HG03354 (cell line): ENCODE data around the gene SNTB2.
"Not testable (repeated sequence)": the region's sequence is repeated elsewhere in the genome, so short reads cannot be mapped to it uniquely, and the experiment has no call there.

ENCODE experiments used
- ATAC-seq: cut with Tn5 transposase; IDR thresholded peaks from one replicate; pipeline ENCODE4 v1.9.1; 2021; ENCODE audit warnings: mild to moderate bottlenecking; ENCODE audit not compliant: unreplicated experiment, poor library complexity, severe bottlenecking

Gene SNTB2

GRCh38 chr16:69276148-69277115, 89.5 kb downstream of the SNTB2 start:
- ATAC-seq, result no peak

DNA sequence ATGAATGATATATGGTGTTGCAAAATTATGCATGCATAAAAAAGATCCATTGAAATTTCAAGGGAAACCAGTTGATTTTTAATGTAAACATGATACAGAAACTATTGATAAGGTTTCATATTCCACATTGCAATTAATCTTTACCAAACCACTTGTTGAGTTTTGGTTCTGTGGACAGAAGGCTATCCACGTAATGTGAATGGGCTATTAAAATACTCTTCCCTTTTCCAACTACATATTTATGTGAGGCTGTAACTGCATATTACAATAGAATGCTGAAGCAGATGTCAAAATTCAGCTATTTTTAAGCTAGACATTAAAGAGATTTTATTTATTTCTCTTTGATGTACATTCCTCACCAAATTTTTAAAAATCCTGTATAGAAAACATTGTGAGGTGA, 90.4 kb downstream of the SNTB2 start:
- ATAC-seq, result no peak

DNA sequence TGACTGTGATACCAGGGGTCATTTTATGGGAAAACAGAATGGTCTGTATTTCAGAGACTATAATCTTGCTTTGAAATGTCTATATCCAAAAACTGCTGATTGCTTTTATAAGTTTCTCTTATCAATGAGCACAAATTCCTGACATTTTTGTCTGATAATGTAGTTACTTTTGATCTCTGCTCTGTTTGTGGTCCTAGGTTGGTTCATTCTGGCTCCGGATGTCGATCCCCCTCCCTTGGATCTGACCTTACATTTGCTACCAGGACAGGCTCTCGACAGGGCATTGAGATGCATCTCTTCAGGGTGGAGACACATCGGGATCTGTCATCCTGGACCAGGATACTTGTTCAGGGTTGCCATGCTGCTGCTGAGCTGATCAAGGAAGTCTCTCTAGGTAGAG, 96.9 kb downstream of the SNTB2 start:
- ATAC-seq, result no peak

- ATAC-seq, result no peak
Observed at GRCh38 chr16:69285240-69285639, 98.3 kb downstream of the SNTB2 start.

DNA sequence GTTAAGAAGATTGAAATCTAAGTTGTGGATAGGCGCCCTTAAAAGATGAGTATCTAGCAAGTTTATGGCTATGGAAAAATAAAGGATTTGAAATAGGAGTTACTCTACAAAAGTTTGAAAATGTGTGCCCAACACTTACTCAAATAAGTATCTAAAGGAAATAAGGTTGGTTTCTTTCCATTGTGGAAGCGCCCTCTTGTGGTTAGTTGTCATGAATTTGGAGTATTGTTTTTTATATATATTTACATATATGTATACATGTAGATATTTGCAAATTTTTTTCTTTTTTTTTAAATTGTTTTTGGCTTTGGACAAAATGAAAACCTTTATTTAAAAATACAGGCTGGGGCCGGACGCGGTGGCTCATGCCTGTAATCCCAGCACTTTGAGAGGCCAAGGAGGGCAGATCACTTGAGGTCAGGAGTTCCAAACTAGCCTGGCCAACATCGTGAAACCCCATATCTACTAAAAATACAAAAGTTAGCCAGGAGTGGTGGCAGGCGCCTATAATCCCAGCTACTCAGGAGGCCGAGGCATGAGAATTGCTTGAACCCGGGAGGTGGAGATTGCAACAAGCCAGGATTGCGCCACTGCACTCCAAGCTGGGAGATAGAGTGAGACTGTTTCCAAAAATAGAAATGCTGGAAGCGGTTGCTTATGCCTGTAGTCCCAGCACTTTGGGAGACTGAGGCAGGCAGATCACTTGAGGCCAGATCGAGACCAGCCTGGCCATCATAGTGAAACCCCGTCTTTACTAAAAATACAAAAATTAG, 100.2 kb downstream of the SNTB2 start:
- no peak for ATAC-seq

DNA sequence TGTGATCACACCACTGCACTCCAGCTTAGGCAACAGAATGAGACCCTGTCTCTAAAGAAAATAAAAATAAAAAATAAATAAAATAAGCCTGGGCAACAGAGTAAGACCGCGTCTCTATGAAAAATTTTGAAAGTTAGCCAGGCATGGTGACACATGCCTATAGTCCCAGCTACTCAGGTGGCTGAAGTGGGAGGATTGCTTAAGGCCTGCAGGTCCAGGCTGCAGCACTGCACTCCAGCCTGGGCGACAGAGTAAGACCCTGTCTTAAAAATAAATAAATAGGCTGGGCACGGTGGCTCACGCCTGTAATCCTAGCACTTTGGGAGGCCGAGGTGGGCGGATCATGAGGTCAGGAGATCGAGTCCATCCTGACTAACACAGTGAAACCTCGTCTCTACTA, 104.7 kb downstream of the SNTB2 start:
- not testable (repeated sequence) for ATAC-seq

- ATAC-seq, result no peak
Observed at GRCh38 chr16:69293401-69293800, 106.4 kb downstream of the SNTB2 start.

- ATAC-seq, result no peak
Observed at GRCh38 chr16:69294051-69294450, 107.1 kb downstream of the SNTB2 start.

GRCh38 chr16:69296771-69297170, 109.8 kb downstream of the SNTB2 start:
- ATAC-seq, result not testable (repeated sequence)

DNA sequence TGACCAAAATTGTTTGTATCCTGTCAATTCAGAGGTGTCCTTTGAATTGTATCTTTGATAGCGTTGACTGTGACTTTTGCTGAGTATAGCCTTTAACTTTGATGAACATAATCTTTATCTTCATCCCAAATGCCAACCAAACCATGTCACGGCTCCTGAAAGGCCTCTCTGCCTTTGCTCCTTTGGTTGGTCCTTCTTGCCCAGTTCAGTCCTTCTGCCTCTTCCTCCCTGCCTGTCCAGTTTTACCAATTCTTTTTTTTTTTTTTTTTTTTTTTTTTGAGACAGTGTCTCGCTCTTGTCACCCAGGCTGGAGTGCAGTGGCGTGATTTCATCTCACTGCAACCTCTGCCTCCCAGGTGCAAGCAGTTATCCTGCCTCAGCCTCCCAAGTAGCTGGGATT, 111.3 kb downstream of the SNTB2 start:
- no peak for ATAC-seq

DNA sequence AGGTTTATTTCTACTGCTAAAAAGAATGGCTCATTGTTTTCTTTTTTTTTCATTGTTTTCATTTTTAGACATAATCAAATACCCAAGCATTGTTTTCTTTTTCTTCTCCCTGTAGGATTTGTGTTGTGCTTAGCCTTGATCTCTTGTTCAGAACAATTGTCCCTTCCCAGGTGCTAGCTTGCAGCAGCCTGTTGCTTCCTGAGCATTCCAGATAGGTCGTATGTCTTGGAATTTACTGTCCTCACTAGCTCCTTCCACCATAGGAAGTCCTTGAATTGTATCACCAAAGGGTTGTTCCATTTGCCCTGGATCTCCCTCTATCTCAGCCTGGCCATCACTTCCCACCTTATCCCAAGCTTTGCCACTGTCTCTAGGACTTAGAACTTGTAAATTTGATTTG, 114.2 kb downstream of the SNTB2 start:
- ATAC-seq, result no peak

- no peak for ATAC-seq
Observed at GRCh38 chr16:69301861-69302260, 114.9 kb downstream of the SNTB2 start.

DNA sequence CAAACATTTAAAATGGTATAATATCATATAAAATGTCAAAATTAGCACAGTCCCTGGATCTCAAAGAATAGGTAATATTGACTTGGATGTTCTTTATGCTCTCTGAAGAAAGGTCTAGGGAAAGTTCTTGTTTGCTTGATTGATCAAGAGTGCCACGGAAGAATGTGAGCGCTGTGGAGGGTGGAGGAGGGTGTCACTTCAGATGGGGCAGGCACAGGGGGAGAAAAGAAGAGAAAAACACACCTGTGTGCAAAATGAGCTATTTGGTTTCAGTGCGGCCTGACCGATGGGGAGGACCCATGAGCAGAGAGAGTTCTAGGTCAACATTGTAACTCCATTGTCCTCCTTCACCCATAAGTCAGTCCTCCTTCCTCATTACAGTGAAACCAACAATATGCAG, 115.3 kb downstream of the SNTB2 start:
- ATAC-seq, result no peak

DNA sequence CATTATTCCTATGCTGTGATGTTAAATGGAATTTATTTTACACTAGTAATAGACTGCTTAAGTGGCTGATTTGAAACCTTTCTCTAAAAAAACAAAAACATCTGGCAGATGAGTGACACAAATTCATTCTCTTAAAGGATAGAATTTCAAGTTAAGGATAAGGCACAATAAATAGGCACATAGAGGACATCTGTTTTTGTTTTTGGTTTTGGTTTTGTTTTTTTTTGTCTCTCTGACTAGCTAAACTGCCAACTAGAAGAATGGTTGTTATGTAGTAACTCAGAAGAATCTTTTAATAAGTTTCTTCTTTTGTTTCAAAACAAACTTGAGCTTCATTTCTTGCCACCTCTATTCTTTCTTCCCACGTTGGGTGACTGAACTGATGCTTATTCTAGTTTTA, 119.1 kb downstream of the SNTB2 start:
- no peak for ATAC-seq

DNA sequence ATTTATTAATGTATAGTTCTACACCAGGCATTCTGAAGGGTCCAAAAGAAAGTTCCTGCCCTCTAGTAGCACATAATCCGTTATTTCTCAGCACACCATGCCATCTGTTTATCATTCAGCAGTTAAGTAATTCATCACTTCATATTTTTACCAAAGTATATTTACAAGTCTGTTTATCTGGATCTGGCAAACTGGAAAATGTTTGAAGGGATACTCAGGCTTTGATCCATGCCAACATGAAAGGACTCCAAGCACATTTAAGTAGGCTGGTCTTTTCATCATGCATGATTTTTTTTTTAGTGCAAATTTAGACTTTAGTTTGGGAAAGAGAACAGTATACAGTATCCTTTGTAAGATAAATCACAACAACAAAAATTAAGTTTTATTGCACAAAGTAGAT, 120.1 kb downstream of the SNTB2 start:
- ATAC-seq, result no peak

DNA sequence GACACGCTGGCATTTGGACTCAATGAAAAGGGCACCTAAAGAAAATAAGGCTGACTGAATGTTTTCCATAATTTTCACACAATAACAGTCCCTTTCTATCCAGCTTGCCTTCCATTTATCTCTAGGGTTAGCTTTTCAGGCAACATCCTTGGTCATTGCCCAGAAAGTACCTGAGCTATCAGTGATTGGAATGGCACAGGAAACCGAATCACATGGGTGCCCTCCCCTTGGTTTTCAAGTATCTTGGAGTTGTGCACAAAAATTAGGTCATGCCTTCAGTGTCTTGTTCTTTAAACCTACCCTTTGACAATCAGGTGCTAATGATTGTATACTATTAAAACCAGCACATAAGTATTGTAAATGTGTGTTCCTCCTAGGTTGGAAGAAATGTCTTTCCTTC, 120.9 kb downstream of the SNTB2 start:
- ATAC-seq, result no peak

GRCh38 chr16:69309316-69309715, 122.4 kb downstream of the SNTB2 start:
- ATAC-seq, result no peak

DNA sequence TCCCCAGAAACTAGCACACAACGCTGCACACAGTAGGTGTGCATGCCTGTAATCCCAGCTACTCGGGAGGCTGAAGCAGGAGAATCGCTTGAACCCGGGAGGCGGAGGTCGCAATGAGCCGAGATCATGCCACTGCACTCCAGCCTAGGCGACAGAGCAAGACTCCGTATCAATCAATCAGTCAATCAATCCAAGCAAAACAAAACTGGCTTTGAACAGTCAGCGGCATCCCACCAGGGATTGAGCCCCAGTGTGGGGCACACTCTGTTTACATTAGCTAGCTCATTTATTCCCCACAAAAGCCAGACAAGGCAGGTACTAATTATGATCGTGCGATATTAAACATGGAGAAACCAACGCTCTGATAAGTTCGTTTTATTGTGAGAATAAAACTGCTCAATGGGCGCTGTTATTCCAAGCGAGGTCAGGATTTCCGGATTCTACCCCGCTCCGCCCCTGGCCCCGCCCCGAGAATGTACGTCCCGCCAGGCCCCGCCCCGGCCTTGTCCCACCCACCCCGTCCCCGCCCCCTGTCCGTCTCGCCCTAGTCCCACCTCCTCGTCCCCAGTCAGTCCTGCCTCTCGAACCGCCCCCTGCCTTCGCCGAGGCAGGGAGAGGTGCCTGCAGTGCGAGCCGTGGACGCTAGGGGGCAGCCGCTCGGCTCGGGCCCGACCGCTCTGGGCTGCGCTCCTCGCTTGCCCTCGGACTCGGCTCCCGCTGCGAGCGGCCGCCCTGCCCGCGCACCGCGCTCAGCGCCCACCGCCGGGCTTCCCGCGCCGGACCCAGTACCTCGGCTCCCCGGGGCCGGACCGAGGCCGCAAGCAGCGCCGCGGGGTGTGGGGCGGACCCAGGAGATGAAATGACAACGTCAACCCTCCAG, 123.9 kb downstream of the SNTB2 start, which contains the start of gene VPS4A:
Gene VPS4A (plus strand): TSS at position 698 of the 880 bp plus-strand sequence. CDS start 162 bp downstream, at position 860.
- ATAC-seq, result peak; percentile 97

- ATAC-seq, result peak; percentile 55
Observed at GRCh38 chr16:69311533-69312387, 124.8 kb downstream of the SNTB2 start.
